ENCODE measurements around the gene ELL2. TPM values are rescaled to one million over a fixed set of nuclear protein-coding genes. Genes with fewer than 3 reads are reported as not detected.

Gene ELL2
- total and polyA plus RNA-seq, 9 of the 15 experiments (the other 6 are each of a cell fraction or from before 2014, with no cell fraction given) = 4.3 to 18.3 (median 14.5) TPM

GRCh38 chr5:95938347-95938746 lies 23.3 kb downstream of the ELL2 start:
- H2AFZ ChIP-seq (ENCODE audit: low read depth, low read length) = no peak overlapping the region
- intact Hi-C loops (cut with micrococcal nuclease) = loop anchor here (10.0 kb wide), 1 partner anchor 214 kb away; no protein-coding TSS in a partner anchor
- no peak overlapping the region for H3K4me2 ChIP-seq (ENCODE audit: insufficient read depth, low read length)
- DNase-seq (ENCODE audit: extremely low read depth in 1 of 4, low spot score in 3 of 4) (no peak), ATAC-seq (no peak), FAIRE-seq (no peak)
- no peaks in the 10 kb centered on the region for H3K27me3 ChIP-seq (ENCODE audit: control insufficient read depth in 2 of 2, insufficient read depth in 2 of 2, low read length in 2 of 2)
- H3K27ac ChIP-seq (ENCODE audit: extremely low read depth, low read depth, low read length) = peak overlapping the region; percentile 24; the same call in 2 of the 3 replicates
- CTCF ChIA-PET (ENCODE audit: low intra/inter-chr PET ratio) = no interaction called here
- no peaks in the 10 kb centered on the region; the same call in 2 of the 3 replicates for H3K36me3 ChIP-seq (ENCODE audit: control insufficient read depth, insufficient read depth, low read length)
- no peak overlapping the region for H3K4me3 ChIP-seq
- POLR2A ChIA-PET = no interaction called here
- H4K20me1 ChIP-seq (replicated peaks; ENCODE audit: control insufficient read depth, insufficient read depth, low read length) = no peaks in the 10 kb centered on the region
- WGBS (ENCODE audit: insufficient coverage, low coverage, missing lambda C conversion rate) = 72% methylated on average over 1 of the region's 1 CpG
- TF ChIP-seq HNRNPUL1 (IDR thresholded peaks at IDR 0.05; ENCODE audit: low read length) = no peak
- TF ChIP-seq ZNF398 (CRISPR knock-in tag; IDR thresholded peaks at IDR 0.05) = no peak
- 0 out of 2 replicates have a peak, but pooled peaks have one; percentile 23 for TF ChIP-seq HDAC2 (IDR thresholded peaks at IDR 0.05)
- TF ChIP-seq ZNF354B (CRISPR knock-in tag; IDR thresholded peaks at IDR 0.05) = no peak
- TF ChIP-seq TOE1 (IDR thresholded peaks at IDR 0.05; ENCODE audit: borderline replicate concordance) = no peak
- TF ChIP-seq TOE1 (CRISPR knock-in tag; IDR thresholded peaks at IDR 0.05; ENCODE audit: borderline replicate concordance, low read depth) = no peak
- TF ChIP-seq ZNF717 (CRISPR knock-in tag; IDR thresholded peaks at IDR 0.05) = no peak
- TF ChIP-seq ZNF639 (CRISPR knock-in tag; conservative IDR thresholded peaks at IDR 0.05 in 1 of 2, IDR thresholded peaks at IDR 0.05 in 1 of 2) = 0 out of 4 replicates have a peak, but pooled peaks of 1 of the 2 experiments have one; percentile 9
- peak; percentile 5; the same call in 1 of the 2 replicates for TF ChIP-seq ADNP (tag; IDR thresholded peaks at IDR 0.05)
- TF ChIP-seq SFPQ (IDR thresholded peaks at IDR 0.05; ENCODE audit: low read depth, low read length) = no peak
- TF ChIP-seq KDM1A (IDR thresholded peaks at IDR 0.05) = 0 out of 4 replicates have a peak, but pooled peaks of 1 of the 2 experiments have one; percentile 32
- TF ChIP-seq NFE2 (IDR thresholded peaks at IDR 0.05; ENCODE audit: low read depth) = peak; percentile 24; the same call in 1 of the 2 replicates
- TF ChIP-seq BCOR (IDR thresholded peaks at IDR 0.05) = peak; percentile 67; the same call in 1 of the 2 replicates
- peak; percentile 56 for TF ChIP-seq ZNF121 (CRISPR knock-in tag; conservative IDR thresholded peaks at IDR 0.05)
- H3K9me1 ChIP-seq (ENCODE audit: control insufficient read depth, insufficient read depth, low read length) = no peaks in the 10 kb centered on the region
- peaks cover 9 to 63% of the 10 kb centered on the region in 2 experiments for H3K4me1 ChIP-seq (replicated peaks in 1 of 2; ENCODE audit: control insufficient read depth in 2 of 2, insufficient read depth in 2 of 2, low read length in 2 of 2)
- BruUV-seq (replicated peaks) = no TSS peak
- in situ Hi-C loops (cut with MboI) = no loop called here
- H3K9ac ChIP-seq (ENCODE audit: insufficient read depth in 1 of 2, low read depth in 2 of 2, low read length in 2 of 2) = peak overlapping the region in 1 of 2 experiments; percentile 50; a peak in 1 of 4 replicates
- H3K9me3 ChIP-seq (replicated peaks; ENCODE audit: control insufficient read depth, insufficient read depth, low read depth, low read length) = no peaks in the 10 kb centered on the region
- peaks cover 41% of the 10 kb centered on the region for H3K79me2 ChIP-seq (ENCODE audit: control insufficient read depth, insufficient read depth, low read length)

Measured in K562 (cell line).